Suprapubic skin (tissue), 4 donors: Measurements from ENCODE around the gene ME3. TPM values are rescaled to one million over a fixed set of nuclear protein-coding genes. Genes with fewer than 3 reads are reported as not detected.

Source experiments
- DNase-seq, 2 donors: peaks; one replicate each; pipeline ENCODE4 v3.0.0-alpha.2; 2019; ENCODE audit warnings: low spot score in 2 of 2
- H3K27ac ChIP-seq: fragments of 200-600 bp; sonication (generic); one replicate; pipeline ENCODE4 v1.5.1; 2019
- H3K27me3 ChIP-seq: fragments of 200-600 bp; sonication (generic); one replicate; pipeline ENCODE4 v1.5.1; 2019
- H3K36me3 ChIP-seq: fragments of 200-600 bp; sonication (generic); one replicate; pipeline ENCODE4 v1.5.1; 2019
- H3K4me1 ChIP-seq: fragments of 200-600 bp; sonication (generic); one replicate; pipeline ENCODE4 v1.5.1; 2019
- H3K4me3 ChIP-seq: fragments of 200-600 bp; sonication (generic); one replicate; pipeline ENCODE4 v1.5.1; 2019; ENCODE audit warnings: mild to moderate bottlenecking
- H3K9me3 ChIP-seq: fragments of 200-600 bp; sonication (generic); one replicate; pipeline ENCODE4 v1.5.1; 2019
- EP300 ChIP-seq: sonication (generic); formaldehyde crosslinking; IDR thresholded peaks from one replicate; pipeline ENCODE4 v1.6.1; 2017; ENCODE audit warnings: antibody characterized with exemption
- POLR2A ChIP-seq, 2 donors: fragments of 450-650 bp; IDR thresholded peaks; one replicate each; pipeline ENCODE4 v1.6.1; 2017; ENCODE audit warnings: antibody characterized with exemption in 2 of 2, mild to moderate bottlenecking in 2 of 2, moderate library complexity in 2 of 2
- POLR2AphosphoS5 ChIP-seq, 3 donors: sonication (generic); formaldehyde crosslinking; IDR thresholded peaks; one replicate each; pipeline ENCODE4 v1.6.1; 2017; ENCODE audit warnings: antibody characterized with exemption in 3 of 3
- WGBS: methylation state at CpG from one replicate; pipeline ENCODE4 v1.1.5; 2018; 5-methylcytosine and 5-hydroxymethylcytosine counted together
- total RNA-seq, 4 donors: library from RNA; depleted of rRNA; stranded (reverse); fragments of >200 nt; gene quantifications; one replicate each; pipeline ENCODE4 v1.1.0, GENCODE V29; 2016
- TF ChIP-seq, protein P1 (sequence below), 2 donors: fragments of 200-600 bp in 1 of 2; fragments of 450-650 bp in 1 of 2; sonication (generic) in 1 of 2; IDR thresholded peaks; one replicate each; pipeline ENCODE4 v1.5.1; 2016 to 2019; ENCODE audit warnings: antibody characterized with exemption in 2 of 2, mild to moderate bottlenecking in 1 of 2, moderate library complexity in 1 of 2

ME3 gene
- total RNA-seq, 4 donors from 2014 or later, result 3.7 to 17.0 (median 9.4) TPM

DNA sequence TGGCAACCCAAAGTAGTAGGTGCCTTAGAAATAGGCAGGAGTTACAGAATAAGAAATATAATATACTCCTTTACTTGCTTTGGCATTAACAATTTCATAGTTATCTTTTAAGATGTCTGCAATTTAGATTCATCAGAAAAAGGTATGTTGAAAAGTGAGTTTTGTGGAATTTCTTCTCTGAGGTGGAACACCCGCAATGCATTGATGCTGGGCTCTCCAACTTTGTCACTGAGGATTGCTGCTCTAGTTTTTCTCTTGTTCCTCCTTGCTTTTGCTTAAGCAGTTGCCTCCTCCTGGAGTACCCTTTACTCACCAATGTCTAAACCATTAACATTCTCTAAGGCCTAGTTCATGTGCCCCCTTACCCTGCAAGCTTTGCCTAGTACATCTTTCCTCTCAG lies 14.1 kb upstream of the ME3 start:
- H3K27me3 ChIP-seq, result no peaks in the 10 kb centered on the region
- no peak for DNase-seq
- no peak overlapping the region for H3K27ac ChIP-seq
- no peaks in the 10 kb centered on the region for H3K36me3 ChIP-seq
- H3K4me3 ChIP-seq, result no peak overlapping the region
- peaks cover 5% of the 10 kb centered on the region for H3K4me1 ChIP-seq
- WGBS, result 93% methylated on average over 1 of the region's 1 CpG
- H3K9me3 ChIP-seq, result no peaks in the 10 kb centered on the region
- TF ChIP-seq, protein P1, sequence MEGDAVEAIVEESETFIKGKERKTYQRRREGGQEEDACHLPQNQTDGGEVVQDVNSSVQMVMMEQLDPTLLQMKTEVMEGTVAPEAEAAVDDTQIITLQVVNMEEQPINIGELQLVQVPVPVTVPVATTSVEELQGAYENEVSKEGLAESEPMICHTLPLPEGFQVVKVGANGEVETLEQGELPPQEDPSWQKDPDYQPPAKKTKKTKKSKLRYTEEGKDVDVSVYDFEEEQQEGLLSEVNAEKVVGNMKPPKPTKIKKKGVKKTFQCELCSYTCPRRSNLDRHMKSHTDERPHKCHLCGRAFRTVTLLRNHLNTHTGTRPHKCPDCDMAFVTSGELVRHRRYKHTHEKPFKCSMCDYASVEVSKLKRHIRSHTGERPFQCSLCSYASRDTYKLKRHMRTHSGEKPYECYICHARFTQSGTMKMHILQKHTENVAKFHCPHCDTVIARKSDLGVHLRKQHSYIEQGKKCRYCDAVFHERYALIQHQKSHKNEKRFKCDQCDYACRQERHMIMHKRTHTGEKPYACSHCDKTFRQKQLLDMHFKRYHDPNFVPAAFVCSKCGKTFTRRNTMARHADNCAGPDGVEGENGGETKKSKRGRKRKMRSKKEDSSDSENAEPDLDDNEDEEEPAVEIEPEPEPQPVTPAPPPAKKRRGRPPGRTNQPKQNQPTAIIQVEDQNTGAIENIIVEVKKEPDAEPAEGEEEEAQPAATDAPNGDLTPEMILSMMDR (IDR thresholded peaks at IDR 0.05), result no peak
- no peak for TF ChIP-seq POLR2AphosphoS5 (IDR thresholded peaks at IDR 0.05)
- TF ChIP-seq EP300, result no peak
- TF ChIP-seq POLR2A (IDR thresholded peaks at IDR 0.05), result no peak

DNA sequence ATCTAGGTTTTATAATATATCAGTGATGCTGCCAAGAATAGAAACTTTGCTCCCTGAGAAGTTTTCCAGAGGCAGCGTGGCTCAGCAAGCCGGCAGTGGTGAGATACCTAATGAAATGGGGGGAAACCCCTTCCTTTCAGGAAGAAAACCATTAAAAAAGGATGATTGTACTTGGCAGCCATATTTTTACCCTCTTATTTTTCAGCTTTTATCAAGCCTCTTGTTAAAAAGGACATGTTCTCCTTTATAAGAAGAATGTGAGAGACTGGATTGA lies 9.0 kb upstream of the ME3 start:
- Histone ChIP-seq H3K4me1 (no peaks in the 10 kb centered on the region), H3K27ac (no peak overlapping the region), H3K9me3 (no peaks in the 10 kb centered on the region), H3K4me3 (no peak overlapping the region), H3K36me3 (no peaks in the 10 kb centered on the region), H3K27me3 (no peaks in the 10 kb centered on the region)
- DNase-seq, result no peak
- TF ChIP-seq, protein P1 (IDR thresholded peaks at IDR 0.05), result no peak
- TF ChIP-seq POLR2A (IDR thresholded peaks at IDR 0.05) (no peak), POLR2AphosphoS5 (IDR thresholded peaks at IDR 0.05) (no peak)
- 44% methylated on average over 2 of the region's 2 CpGs for WGBS

DNA sequence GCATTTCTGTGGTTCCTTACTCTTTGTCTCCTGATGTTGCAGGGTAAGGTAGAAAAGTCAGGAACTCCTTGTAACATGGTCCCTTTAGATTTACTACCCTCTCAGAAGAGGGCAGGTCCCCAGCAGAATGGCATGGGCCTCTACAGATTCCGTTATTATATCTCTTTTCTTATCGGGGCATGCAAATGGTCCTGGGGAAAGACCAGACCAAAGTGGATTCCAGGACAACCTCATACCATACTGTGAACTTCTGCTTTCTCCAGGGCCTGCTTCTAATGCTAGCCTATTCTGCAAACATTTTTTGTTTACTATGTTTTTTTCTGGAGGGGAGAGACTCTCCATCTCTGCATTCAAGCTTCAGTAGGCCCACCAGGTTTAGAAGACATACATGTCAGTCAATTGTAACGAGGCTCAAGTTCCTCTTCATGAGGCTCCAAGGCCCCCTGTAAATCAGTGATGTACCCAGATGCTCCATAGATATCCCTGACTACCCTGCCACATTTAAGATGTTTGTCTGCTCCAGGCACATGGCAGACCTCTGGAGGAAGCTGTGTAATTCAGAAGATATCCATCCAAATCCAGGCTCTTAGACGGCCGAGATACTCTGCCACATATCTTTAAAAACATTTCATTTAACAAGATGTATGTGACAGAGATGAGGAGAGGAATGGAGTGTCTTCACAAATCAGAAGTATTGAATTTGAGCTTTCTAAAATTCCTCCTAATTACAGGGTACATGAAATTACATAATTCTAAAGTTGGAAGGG lies 8.5 kb upstream of the ME3 start:
- 77% methylated on average over 5 of the region's 5 CpGs for WGBS
- H3K27ac ChIP-seq, result no peak overlapping the region
- H3K9me3 ChIP-seq, result no peaks in the 10 kb centered on the region
- H3K36me3 ChIP-seq, result no peaks in the 10 kb centered on the region
- no peak overlapping the region for H3K4me3 ChIP-seq
- DNase-seq, result no peak
- TF ChIP-seq, protein P1 (IDR thresholded peaks at IDR 0.05), result no peak
- no peaks in the 10 kb centered on the region for H3K4me1 ChIP-seq
- H3K27me3 ChIP-seq, result no peaks in the 10 kb centered on the region

DNA sequence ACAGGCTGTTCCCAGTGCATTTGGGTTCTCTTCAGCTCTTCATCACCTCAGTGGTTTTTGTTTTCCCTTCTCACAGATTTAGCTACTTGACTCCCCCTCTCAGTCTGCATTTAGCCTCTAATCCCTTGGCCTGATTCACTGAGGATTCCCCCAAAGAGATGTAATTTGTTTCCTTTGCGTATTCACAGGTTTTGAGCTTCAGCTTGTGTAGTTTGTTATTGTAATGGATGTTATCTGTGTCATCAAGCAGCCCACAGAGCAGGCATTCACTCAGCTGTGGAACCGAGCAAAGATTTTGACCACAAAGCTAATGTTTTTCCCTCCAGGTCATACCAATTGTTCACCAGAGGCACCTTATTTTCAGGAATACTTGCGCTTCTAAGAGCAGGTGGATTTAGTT lies 6.4 kb upstream of the ME3 start:
- Histone ChIP-seq H3K4me1 (no peaks in the 10 kb centered on the region), H3K27ac (no peak overlapping the region), H3K36me3 (no peaks in the 10 kb centered on the region), H3K4me3 (no peak overlapping the region), H3K27me3 (no peaks in the 10 kb centered on the region), H3K9me3 (no peaks in the 10 kb centered on the region)
- TF ChIP-seq, protein P1 (IDR thresholded peaks at IDR 0.05), result no peak
- TF ChIP-seq POLR2A (IDR thresholded peaks at IDR 0.05) (no peak), POLR2AphosphoS5 (IDR thresholded peaks at IDR 0.05) (no peak), EP300 (no peak)
- WGBS, result 65% methylated on average over 3 of the region's 3 CpGs
- DNase-seq, result no peak

DNA sequence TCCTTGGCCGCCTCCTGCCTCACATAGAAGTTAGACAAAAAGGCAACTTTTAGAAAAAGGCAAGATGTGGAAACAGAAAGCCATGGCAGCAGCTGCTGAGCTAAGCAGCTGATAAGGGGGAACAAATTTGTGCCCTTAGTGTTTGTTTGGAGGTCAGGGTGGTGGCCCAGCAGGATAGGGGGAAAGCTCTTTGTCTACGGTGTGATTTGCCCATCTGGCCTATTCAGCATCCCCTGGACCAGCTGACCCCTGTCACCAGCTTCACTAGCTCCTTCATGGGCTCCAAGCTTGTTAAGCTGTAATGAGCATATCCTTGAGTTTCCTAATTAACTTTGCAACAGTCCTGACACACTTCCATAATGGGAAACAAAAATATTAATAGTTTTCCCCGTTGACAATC lies 5.9 kb upstream of the ME3 start:
- H3K36me3 ChIP-seq, result no peaks in the 10 kb centered on the region
- no peak for DNase-seq
- H3K4me1 ChIP-seq, result no peaks in the 10 kb centered on the region
- no peak overlapping the region for H3K27ac ChIP-seq
- 72% methylated on average over 3 of the region's 3 CpGs for WGBS
- H3K27me3 ChIP-seq, result no peaks in the 10 kb centered on the region
- TF ChIP-seq, protein P1 (IDR thresholded peaks at IDR 0.05), result no peak
- TF ChIP-seq POLR2A (IDR thresholded peaks at IDR 0.05) (no peak), POLR2AphosphoS5 (IDR thresholded peaks at IDR 0.05) (no peak), EP300 (no peak)
- no peak overlapping the region for H3K4me3 ChIP-seq
- H3K9me3 ChIP-seq, result no peaks in the 10 kb centered on the region
